Measurements from ENCODE around the gene PPP6R3.

The PPP6R3 gene

DNA sequence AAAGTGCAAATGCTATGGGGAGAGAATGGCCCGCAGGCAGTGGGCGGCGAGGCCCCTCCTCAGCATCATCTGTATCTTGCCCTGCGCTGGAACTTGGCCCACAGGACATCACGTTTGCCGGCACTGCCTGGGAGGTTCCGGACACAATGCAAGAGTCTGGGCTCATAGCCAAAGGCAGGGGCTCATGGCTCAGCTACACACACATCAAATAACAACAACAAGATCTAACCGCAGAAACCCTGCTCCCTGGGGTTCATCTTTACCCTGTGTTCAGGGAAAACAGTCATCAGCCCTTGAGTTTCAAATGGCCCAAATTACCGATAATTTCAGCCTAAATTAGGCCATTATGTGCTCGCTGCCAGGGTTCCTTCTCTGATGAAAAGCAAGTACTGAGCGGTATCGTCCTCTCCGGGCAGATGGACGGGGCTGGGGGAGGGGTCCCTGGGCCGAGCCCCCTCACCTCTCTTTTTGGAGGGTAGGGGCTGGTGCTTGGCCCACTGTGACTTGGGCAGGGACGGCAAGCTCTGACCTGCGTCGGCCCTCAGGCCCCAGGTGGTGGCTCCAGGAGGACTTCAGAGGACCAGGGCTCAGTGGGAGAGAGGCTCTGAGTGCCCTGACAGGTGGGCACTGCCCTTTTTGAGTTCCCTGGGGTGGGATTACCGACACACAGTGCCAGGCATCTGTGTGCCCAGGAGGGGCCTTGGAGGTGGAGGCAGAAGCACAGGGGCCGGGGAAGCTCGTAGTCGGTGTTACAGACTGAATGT is 198.8 kb downstream of the PPP6R3 start:
- TF ChIP-seq ZNF274 (IDR thresholded peaks at IDR 0.05; ENCODE audit: low read depth, low read length), result no peak
- H3K4me3 ChIP-seq (ENCODE audit: low read length), result no peak overlapping the region

DNA sequence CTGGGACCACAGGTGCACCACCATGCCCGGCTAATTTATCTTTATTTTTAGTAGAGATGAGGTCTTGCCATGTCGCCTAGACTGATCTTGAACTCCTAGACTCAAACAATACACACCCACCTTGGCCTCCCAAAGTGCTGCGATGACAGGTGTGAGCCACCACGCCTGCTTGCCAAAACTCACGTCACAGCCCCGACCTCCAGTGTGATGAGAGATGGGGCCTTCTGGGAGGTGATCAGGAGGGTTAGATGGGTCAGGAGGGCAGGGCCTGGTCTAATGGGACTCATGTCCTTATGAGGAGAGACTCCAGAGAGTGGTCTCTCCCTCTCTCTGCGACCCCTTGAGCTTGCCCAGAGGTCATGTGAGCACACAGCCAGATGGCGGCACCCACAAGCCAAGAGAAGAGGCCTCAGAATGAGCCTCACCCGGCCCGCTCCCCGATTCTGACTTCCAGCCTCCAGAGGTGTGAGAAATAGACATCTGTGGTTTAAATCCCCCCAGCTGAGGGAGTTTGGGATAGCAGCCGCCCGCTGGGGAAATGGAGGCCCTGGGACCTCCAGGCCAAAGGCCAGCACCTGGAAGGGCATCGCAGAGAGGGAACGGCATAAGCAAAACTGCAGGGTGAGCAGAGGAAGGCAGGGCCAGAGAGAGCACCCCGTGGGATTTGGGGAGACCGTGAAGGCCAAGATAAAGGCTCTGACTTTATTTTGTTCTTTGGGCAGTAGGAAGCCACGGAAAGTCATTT is 199.7 kb downstream of the PPP6R3 start:
- TF ChIP-seq ZNF274 (IDR thresholded peaks at IDR 0.05; ENCODE audit: low read depth, low read length), result no peak
- H3K4me3 ChIP-seq (ENCODE audit: low read length), result no peak overlapping the region

DNA sequence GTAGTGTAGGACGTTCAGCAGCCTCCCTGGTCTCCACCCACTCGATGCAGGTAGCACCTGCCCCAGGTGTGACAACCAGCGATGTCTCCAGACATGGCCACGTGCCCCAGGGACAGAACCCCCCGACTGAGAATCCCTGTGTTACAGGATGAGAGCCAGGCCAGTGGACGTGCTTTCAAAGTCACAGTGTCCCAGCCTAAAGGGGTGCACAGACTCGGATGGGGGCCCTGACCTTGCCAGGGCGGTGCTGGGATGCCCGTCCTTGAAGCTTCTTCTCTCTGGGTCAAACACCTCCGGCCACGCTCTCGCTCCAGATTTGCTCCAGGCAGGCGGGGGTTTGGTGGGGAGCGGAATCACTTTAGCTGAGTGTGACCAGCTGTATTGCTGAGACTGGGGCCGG is 200.5 kb downstream of the PPP6R3 start:
- H3K4me3 ChIP-seq (ENCODE audit: low read length), result no peak overlapping the region
- TF ChIP-seq ZNF274 (IDR thresholded peaks at IDR 0.05; ENCODE audit: low read depth, low read length), result no peak

DNA sequence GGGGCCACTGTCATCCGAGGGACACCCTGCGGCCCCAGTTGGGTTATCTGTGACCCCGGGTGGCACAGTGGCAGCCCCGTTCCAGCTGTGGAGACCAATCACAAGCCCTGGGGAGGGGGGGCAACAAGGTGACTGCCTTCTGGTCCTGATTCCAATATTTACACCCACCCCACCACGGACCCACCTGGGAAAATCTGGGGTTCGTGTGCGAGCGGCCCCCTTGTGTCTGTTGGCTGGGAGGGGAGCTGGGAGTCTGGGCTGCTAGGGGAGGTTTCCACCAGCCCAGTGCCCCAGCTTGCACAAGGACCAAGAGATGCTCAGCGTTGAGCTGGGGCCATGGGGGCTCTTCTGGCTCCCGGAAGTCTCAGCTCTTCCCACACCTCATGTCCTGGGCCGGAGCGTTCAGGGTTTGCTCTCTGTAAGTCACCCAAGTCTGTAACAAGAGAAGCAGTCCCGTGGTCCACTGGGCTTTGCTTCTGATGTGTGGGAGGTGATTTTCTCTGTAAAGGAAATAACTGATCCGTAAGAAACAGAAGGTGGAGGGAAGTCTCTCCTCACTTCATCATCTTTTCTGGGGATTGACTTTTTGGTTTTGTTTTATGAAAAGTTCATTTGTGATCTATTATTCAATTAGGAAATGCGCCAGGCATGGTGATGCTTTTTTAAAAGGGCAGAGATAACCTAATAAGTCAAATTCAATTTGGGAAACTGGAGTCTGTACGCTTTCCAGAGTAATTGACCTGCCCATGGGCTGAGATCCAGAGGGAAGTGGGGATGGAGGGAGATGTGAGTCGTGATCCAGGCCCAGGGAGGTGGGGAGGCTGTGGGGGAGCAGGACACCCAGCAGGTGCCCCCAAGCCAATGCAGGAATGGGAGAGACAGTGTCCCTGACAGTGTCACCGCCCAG is 201.4 kb downstream of the PPP6R3 start:
- H3K4me3 ChIP-seq (ENCODE audit: low read length), result no peak overlapping the region
- no peak for TF ChIP-seq ZNF274 (IDR thresholded peaks at IDR 0.05; ENCODE audit: low read depth, low read length)

DNA sequence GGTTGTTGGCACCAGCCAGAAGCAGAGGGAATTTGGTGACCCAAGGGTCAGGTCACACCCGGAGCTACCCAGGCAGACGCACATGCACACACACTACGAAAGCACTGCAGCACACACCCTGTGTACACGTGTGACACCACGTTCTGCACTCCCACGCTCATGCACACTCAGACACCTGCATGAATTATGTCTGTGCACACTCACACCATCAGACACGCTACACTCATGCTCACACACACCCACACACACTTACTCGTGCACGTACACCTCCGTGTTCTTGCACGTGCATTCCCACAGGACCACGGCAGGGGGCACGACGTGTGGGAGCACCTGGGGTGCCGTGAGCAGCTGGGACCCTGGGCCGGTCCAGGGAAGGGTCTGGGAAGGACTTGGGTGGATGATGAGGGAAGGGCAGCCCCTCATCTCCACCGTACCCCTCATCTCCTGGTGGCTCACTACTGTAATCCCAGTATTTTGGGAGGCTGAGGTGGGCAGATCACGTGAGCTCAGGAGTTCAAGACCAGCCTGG is 203.0 kb downstream of the PPP6R3 start:
- no peak for TF ChIP-seq ZNF274 (IDR thresholded peaks at IDR 0.05; ENCODE audit: low read depth, low read length)
- H3K4me3 ChIP-seq (ENCODE audit: low read length), result no peak overlapping the region

DNA sequence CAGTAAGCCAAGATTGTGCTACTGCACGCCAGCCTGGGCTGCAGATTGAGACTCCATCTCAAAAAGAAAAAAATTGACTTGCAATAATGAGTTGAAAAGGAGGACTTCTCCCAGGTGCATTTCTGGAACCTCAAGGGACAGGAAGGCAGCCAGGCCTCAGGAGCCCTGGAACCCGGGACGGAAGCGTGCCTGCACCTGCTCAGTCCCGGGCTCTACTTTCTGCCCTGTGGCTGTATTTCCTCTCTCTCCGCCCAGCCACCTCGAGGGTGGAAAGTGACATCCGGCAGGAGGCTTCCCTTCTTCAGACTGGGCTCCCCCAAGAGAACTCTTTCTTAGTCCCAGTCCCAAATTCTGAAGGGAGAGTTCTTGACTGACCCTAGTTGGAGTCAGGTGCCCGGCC is 203.6 kb downstream of the PPP6R3 start:
- H3K4me3 ChIP-seq (ENCODE audit: low read length), result no peak overlapping the region
- TF ChIP-seq ZNF274 (IDR thresholded peaks at IDR 0.05; ENCODE audit: low read depth, low read length), result no peak

DNA sequence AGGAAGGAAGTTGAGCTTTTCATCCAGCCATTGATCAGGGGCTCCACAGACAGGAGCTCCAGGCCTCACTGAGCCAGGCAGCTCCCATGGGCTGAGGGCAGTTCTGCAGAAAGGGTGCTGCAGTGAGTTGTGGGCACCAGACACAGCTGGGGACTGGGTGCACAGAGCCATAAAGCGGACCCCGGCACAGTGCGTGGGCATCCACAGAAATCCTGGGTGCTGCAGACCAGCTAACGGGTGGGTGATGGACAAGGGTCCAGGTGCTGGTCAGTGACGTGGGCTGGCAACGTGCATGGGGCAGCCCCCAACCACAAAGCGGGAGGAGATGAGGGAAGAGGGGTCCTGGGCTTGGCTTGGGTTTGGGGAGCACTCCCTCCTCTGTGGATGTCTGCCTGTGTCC is 204.4 kb downstream of the PPP6R3 start:
- H3K4me3 ChIP-seq (ENCODE audit: low read length), result no peak overlapping the region
- TF ChIP-seq ZNF274 (IDR thresholded peaks at IDR 0.05; ENCODE audit: low read depth, low read length), result no peak
